Fibroblast of the aortic adventitia (primary cell): ENCODE results near the gene DGKD. TPM values are rescaled to one million over a fixed set of nuclear protein-coding genes. Genes with fewer than 3 reads are reported as not detected.

Experiments
- DNase-seq: peaks from one replicate; pipeline ENCODE4 v3.0.0-alpha.2; 2010; ENCODE audit warnings: low read depth
- H3K4me3 ChIP-seq: 2 replicates; pipeline ENCODE4 v1.5.1; 2011; ENCODE audit warnings: low read depth, mild to moderate bottlenecking, control low read depth, low read length, moderate library complexity
- CTCF ChIP-seq: IDR thresholded peaks from 2 replicates; pipeline ENCODE4 v1.5.1; 2011; ENCODE audit warnings: mild to moderate bottlenecking, low read length, control low read depth, inconsistent platforms; ENCODE audit not compliant: insufficient read depth
- total RNA-seq: library from RNA; depleted of rRNA; stranded (reverse); fragments of >200 nt; gene quantifications from 2 replicates; pipeline ENCODE4 v1.2.3, GENCODE V29; 2012; ENCODE audit warnings: low replicate concordance

DGKD gene
- total RNA-seq, 1 donor, result 4.1 TPM

GRCh38 chr2:233499928-233500327 lies 145.6 kb downstream of the DGKD start:
- no peak for TF ChIP-seq CTCF
- H3K4me3 ChIP-seq, result no peak overlapping the region
- peak; percentile 12 for DNase-seq

GRCh38 chr2:233501198-233502076 lies 147.1 kb downstream of the DGKD start:
- peak; percentile 35 for DNase-seq

GRCh38 chr2:233503481-233503880 lies 149.2 kb downstream of the DGKD start:
- H3K4me3 ChIP-seq, result no peak overlapping the region
- TF ChIP-seq CTCF, result no peak
- DNase-seq, result no peak

More at GRCh38 chr2:233501198-233502076, 147.1 kb downstream of the DGKD start:
- TF ChIP-seq CTCF, result no peak
- no peak overlapping the region for H3K4me3 ChIP-seq

- no peak for TF ChIP-seq CTCF
These were observed 149.8 kb downstream of the DGKD start for GRCh38 chr2:233503947-233504637.

GRCh38 chr2:233513953-233514655 lies 159.8 kb downstream of the DGKD start:
- DNase-seq, result no peak
- TF ChIP-seq CTCF, result no peak
- H3K4me3 ChIP-seq, result no peak overlapping the region

More at GRCh38 chr2:233503947-233504637, 149.8 kb downstream of the DGKD start:
- no peak overlapping the region for H3K4me3 ChIP-seq
- DNase-seq, result no peak

- TF ChIP-seq CTCF, result no peak
- DNase-seq, result no peak
- no peak overlapping the region for H3K4me3 ChIP-seq
These were observed 165.7 kb downstream of the DGKD start for GRCh38 chr2:233519787-233520611.
